B cell (primary cell): ENCODE results near the gene STK24. TPM values are rescaled to one million over a fixed set of nuclear protein-coding genes. Genes with fewer than 3 reads are reported as not detected.

Experiments
- ATAC-seq: fragments of 200-7000 bp; cut with Tn5 transposase; one replicate; pipeline ENCODE4 v1.10.0; 2021; ENCODE audit warnings: low read depth, mild to moderate bottlenecking, moderate number of reproducible peaks, moderate library complexity
- CTCF ChIA-PET: fragments of 350-600 bp; sonication (Branson Sonifier 250); formaldehyde crosslinking; loops from one replicate; lab custom pipeline; 2021; ENCODE audit warnings: antibody characterized with exemption, inconsistent platforms; lab: Charles Lee
- POLR2A ChIA-PET: fragments of 350-600 bp; sonication (Branson Sonifier 250); formaldehyde crosslinking; loops from one replicate; lab custom pipeline; 2021; ENCODE audit warnings: antibody characterized with exemption; lab: Charles Lee
- DNase-seq: peaks from one replicate; pipeline ENCODE4 v3.0.0; 2013
- H2AFZ ChIP-seq: 2 replicates; pipeline ENCODE4 v1.6.1; 2012; ENCODE audit warnings: mild to moderate bottlenecking, low read depth, low read length; ENCODE audit not compliant: insufficient read depth, poor library complexity, severe bottlenecking
- H3K27ac ChIP-seq, 2 donors: 1 replicate in 1 of 2; 2 replicates in 1 of 2; pipeline ENCODE4 v1.5.1; 2012 to 2013; ENCODE audit warnings: low read length in 2 of 2, mild to moderate bottlenecking in 2 of 2, moderate library complexity in 1 of 2
- H3K27me3 ChIP-seq, 4 experiments: fragments of 200-600 bp in 1 of 4; sonication (generic) in 1 of 4; replicated peaks in 1 of 4; 1 replicate in 2 of 4; 2 replicates in 2 of 4; pipeline versions ENCODE4 v1.6.1 to v1.7.0; 2013 to 2016; ENCODE audit warnings: low read length in 3 of 4, mild to moderate bottlenecking in 2 of 4, mixed read lengths in 1 of 4, moderate library complexity in 1 of 4; ENCODE audit not compliant: insufficient read depth in 4 of 4, control insufficient read depth in 3 of 4; ENCODE audit errors: control extremely low read depth in 1 of 4
- H3K36me3 ChIP-seq, 2 experiments: replicated peaks in 1 of 2; 1 replicate in 1 of 2; 2 replicates in 1 of 2; pipeline versions ENCODE4 v1.6.1 to v1.7.1; 2013; ENCODE audit warnings: low read length in 1 of 2; ENCODE audit not compliant: insufficient read depth in 2 of 2, control insufficient read depth in 1 of 2; ENCODE audit errors: control extremely low read depth in 1 of 2, extremely low read depth in 1 of 2
- H3K4me1 ChIP-seq, 2 donors: fragments of 200-600 bp in 1 of 2; sonication (generic) in 1 of 2; 1 replicate in 1 of 2; 2 replicates in 1 of 2; pipeline versions ENCODE4 v1.5.1 to v1.6.1; 2013 to 2017; ENCODE audit warnings: low read length in 2 of 2; ENCODE audit not compliant: control insufficient read depth in 2 of 2, insufficient read depth in 2 of 2
- H3K4me2 ChIP-seq: replicated peaks from 2 replicates; pipeline ENCODE3; 2012; ENCODE audit warnings: mild to moderate bottlenecking, low read depth, low read length; ENCODE audit not compliant: poor library complexity, severe bottlenecking
- H3K4me3 ChIP-seq, 5 experiments: fragments of 200-600 bp in 1 of 5; sonication (generic) in 1 of 5; 1 replicate in 3 of 5; 2 replicates in 2 of 5; pipeline versions ENCODE4 v1.5.1 to v1.7.0; 2011 to 2016; ENCODE audit warnings: low read length in 4 of 5, mild to moderate bottlenecking in 4 of 5, low read depth in 2 of 5, control low read depth in 1 of 5, moderate library complexity in 1 of 5; ENCODE audit not compliant: insufficient read depth in 1 of 5; ENCODE audit errors: control extremely low read depth in 1 of 5, extremely low read depth in 1 of 5
- H3K79me2 ChIP-seq: fragments of 200-600 bp; sonication (generic); one replicate; pipeline ENCODE4 v1.6.0; 2016; ENCODE audit warnings: low read length; ENCODE audit not compliant: control insufficient read depth, insufficient read depth
- H3K9ac ChIP-seq: fragments of 200-600 bp; sonication (generic); 2 replicates; pipeline ENCODE4 v1.6.1; 2017; ENCODE audit warnings: mild to moderate bottlenecking, low read length, moderate library complexity
- H3K9me3 ChIP-seq, 3 donors: one replicate each; pipeline versions ENCODE4 v1.6.1 to v1.7.1; 2013; ENCODE audit warnings: low read length in 2 of 3; ENCODE audit not compliant: control insufficient read depth in 2 of 3, insufficient read depth in 1 of 3; ENCODE audit errors: control extremely low read depth in 1 of 3
- H4K20me1 ChIP-seq: 2 replicates; pipeline ENCODE4 v1.6.0; 2012; ENCODE audit warnings: mild to moderate bottlenecking, low read length; ENCODE audit not compliant: insufficient read depth, control insufficient read depth, poor library complexity, severe bottlenecking
- H3K27ac Mint-ChIP-seq: one replicate; pipeline ENCODE4 v1.8.0; 2021; ENCODE audit warnings: mixed read lengths
- H3K27me3 Mint-ChIP-seq: one replicate; pipeline ENCODE4 v1.8.0; 2021; ENCODE audit warnings: mixed read lengths
- H3K4me1 Mint-ChIP-seq: one replicate; pipeline ENCODE4 v1.8.0; 2021; ENCODE audit warnings: mixed read lengths
- H3K4me3 Mint-ChIP-seq: one replicate; pipeline ENCODE4 v1.8.0; 2021; ENCODE audit warnings: mixed read lengths
- H3K9me3 Mint-ChIP-seq: one replicate; pipeline ENCODE4 v1.8.0; 2022; ENCODE audit warnings: mixed read lengths; ENCODE audit not compliant: insufficient read depth
- EZH2 ChIP-seq: IDR thresholded peaks from 2 replicates; pipeline ENCODE4 v1.6.1; 2012; ENCODE audit warnings: borderline replicate concordance, low read depth, mild to moderate bottlenecking, moderate library complexity, low read length; ENCODE audit not compliant: insufficient read depth, poor library complexity, severe bottlenecking
- WGBS: methylation state at CpG from one replicate; pipeline ENCODE4 v1.1.5; 2013; ENCODE audit warnings: missing lambda C conversion rate; ENCODE audit not compliant: insufficient coverage; 5-methylcytosine and 5-hydroxymethylcytosine counted together
- intact Hi-C: fragments of 100-400 bp; cut with micrococcal nuclease; formaldehyde crosslinking; loops from one replicate; pipeline ENCODE4 v1.10.0; 2022
- polyA plus RNA-seq: library from polyadenylated mRNA; depleted of rRNA; stranded (reverse); fragments of >200 nt; gene quantifications from 2 replicates; pipeline ENCODE4 v1.2.3, GENCODE V29; 2012
- total RNA-seq, 2 donors: library from RNA; stranded (reverse); fragments of 120-200 nt in 1 of 2; gene quantifications; 1 replicate in 1 of 2; 2 replicates in 1 of 2; pipeline versions ENCODE4 v1.2.3 to v1.2.4, GENCODE V29; 2013 to 2022
- TF ChIP-seq, protein P1 (sequence below): fragments of 200-600 bp; IDR thresholded peaks from one replicate; pipeline ENCODE4 v1.8.0; 2022; ENCODE audit warnings: antibody characterized with exemption, mild to moderate bottlenecking

The STK24 gene
- total and polyA plus RNA-seq, 2 donors (not counting 1 experiment from before 2014, with no cell fraction given) = 47.2 to 117 TPM

DNA sequence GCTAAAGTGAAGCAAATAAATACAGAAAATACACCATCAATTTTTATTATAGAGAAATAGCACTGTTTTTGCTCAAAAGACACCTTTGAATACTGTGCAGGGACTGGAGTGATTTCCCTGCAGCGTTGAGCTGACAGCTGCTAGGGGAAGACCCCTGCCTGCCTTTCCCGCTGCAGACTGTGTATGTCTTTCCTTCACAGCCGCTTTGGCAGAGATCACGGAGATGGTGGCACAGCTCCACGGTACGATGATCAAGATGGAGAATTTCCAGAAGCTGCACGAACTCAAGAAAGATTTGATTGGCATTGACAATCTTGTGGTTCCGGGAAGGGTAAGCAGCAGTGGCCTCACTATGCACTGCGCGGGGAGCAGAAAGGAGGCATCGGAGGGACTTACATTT lies 141.5 kb downstream of the STK24 start:
- no peak for ATAC-seq
- Histone ChIP-seq H3K27ac (no peak overlapping the region), H3K4me1 (no peaks in the 10 kb centered on the region), H2AFZ (no peak overlapping the region), H3K9ac (no peak overlapping the region), H4K20me1 (no peaks in the 10 kb centered on the region), H3K9me3 (no peaks in the 10 kb centered on the region), H3K4me3 (no peak overlapping the region), H3K27me3 (peaks cover 0 to 3% (median 0%) of the 10 kb centered on the region in 4 experiments), H3K79me2 (no peaks in the 10 kb centered on the region), H3K36me3 (no peaks in the 10 kb centered on the region), H3K4me2 (no peak overlapping the region)
- Mint-ChIP-seq H3K9me3 (no peaks in the 10 kb centered on the region), H3K4me1 (no peaks in the 10 kb centered on the region), H3K4me3 (no peak overlapping the region), H3K27ac (no peak overlapping the region), H3K27me3 (peaks cover 19% of the 10 kb centered on the region)
- TF ChIP-seq, protein P1, sequence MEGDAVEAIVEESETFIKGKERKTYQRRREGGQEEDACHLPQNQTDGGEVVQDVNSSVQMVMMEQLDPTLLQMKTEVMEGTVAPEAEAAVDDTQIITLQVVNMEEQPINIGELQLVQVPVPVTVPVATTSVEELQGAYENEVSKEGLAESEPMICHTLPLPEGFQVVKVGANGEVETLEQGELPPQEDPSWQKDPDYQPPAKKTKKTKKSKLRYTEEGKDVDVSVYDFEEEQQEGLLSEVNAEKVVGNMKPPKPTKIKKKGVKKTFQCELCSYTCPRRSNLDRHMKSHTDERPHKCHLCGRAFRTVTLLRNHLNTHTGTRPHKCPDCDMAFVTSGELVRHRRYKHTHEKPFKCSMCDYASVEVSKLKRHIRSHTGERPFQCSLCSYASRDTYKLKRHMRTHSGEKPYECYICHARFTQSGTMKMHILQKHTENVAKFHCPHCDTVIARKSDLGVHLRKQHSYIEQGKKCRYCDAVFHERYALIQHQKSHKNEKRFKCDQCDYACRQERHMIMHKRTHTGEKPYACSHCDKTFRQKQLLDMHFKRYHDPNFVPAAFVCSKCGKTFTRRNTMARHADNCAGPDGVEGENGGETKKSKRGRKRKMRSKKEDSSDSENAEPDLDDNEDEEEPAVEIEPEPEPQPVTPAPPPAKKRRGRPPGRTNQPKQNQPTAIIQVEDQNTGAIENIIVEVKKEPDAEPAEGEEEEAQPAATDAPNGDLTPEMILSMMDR = no peak
- TF ChIP-seq EZH2 = no peak
- no peak for DNase-seq
- ChIA-PET POLR2A (no interaction called here), CTCF (interaction anchor here (1.2 kb wide), 1 partner anchor 10 kb away, joined by 3 read pairs; no protein-coding TSS in a partner anchor)
- 98% methylated on average over 11 of the region's 11 CpGs for WGBS
- intact Hi-C loops = no loop called here

DNA sequence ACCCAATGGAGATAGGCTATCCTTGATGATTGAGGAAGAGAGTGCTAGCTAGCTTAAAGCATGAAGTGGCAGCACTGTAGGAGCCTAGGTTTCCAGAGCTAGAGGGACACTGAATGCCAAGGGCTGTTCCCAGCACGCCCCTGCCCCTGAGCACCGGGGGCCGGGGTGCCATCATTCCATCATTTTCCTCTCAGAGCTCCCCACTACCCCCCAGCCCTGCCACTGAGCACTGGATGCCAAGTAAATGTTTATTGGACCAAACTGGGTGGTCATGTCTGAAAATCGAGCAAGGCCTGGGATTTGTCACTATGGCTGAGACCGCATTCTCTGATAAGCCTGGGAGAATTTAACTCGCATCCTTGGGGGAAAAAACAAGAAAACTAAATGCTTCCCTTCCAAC lies 142.8 kb downstream of the STK24 start:
- intact Hi-C loops = no loop called here
- 100% methylated on average over 1 of the region's 6 CpGs for WGBS
- Mint-ChIP-seq H3K9me3 (no peaks in the 10 kb centered on the region), H3K27ac (no peak overlapping the region), H3K27me3 (peaks cover 28% of the 10 kb centered on the region), H3K4me1 (no peaks in the 10 kb centered on the region), H3K4me3 (no peak overlapping the region)
- Histone ChIP-seq H3K4me1 (no peaks in the 10 kb centered on the region), H3K9ac (no peak overlapping the region), H4K20me1 (no peaks in the 10 kb centered on the region), H3K79me2 (no peaks in the 10 kb centered on the region), H2AFZ (no peak overlapping the region), H3K9me3 (no peaks in the 10 kb centered on the region), H3K27ac (no peak overlapping the region), H3K27me3 (peaks cover 0 to 3% (median 0%) of the 10 kb centered on the region in 4 experiments), H3K4me2 (no peak overlapping the region), H3K36me3 (no peaks in the 10 kb centered on the region), H3K4me3 (no peak overlapping the region)
- ChIA-PET CTCF (interaction anchor here (1.1 kb wide), 1 partner anchor 220 kb away, joined by 3 read pairs; no protein-coding TSS in a partner anchor), POLR2A (no interaction called here)
- TF ChIP-seq, protein P1 = no peak
- TF ChIP-seq EZH2 = no peak
- DNase-seq (no peak), ATAC-seq (no peak)
